OCI-LY3 (cell line): ENCODE results near the gene ASMTL.

Source experiments
- CTCF ChIP-seq: fragments of 200-600, 300-600 bp; sonication (generic); IDR thresholded peaks from 2 replicates; pipeline ENCODE4 v1.5.1; 2014; ENCODE audit warnings: antibody characterized with exemption, low read length, low read depth
- EZH2phosphoT487 ChIP-seq: fragments of 200-600 bp; shearing (Covaris generic); IDR thresholded peaks from 2 replicates; pipeline ENCODE4 v1.6.1; 2018; ENCODE audit warnings: antibody characterized with exemption, mixed run types, low read depth

- TF ChIP-seq CTCF (no peak), EZH2phosphoT487 (no peak)
Observed at GRCh38 chrX:1421433-1422134, 31.1 kb downstream of the ASMTL start.
